GM18867 (cell line): ENCODE data around the gene SATL1.
"Not testable (repeated sequence)": the region's sequence is repeated elsewhere in the genome, so short reads cannot be mapped to it uniquely, and the experiment has no call there.

Source experiments
- ATAC-seq: cut with Tn5 transposase; IDR thresholded peaks from one replicate; pipeline ENCODE4 v1.9.1; 2021; ENCODE audit warnings: mild to moderate bottlenecking, moderate library complexity; ENCODE audit not compliant: unreplicated experiment

Gene SATL1, protein sequence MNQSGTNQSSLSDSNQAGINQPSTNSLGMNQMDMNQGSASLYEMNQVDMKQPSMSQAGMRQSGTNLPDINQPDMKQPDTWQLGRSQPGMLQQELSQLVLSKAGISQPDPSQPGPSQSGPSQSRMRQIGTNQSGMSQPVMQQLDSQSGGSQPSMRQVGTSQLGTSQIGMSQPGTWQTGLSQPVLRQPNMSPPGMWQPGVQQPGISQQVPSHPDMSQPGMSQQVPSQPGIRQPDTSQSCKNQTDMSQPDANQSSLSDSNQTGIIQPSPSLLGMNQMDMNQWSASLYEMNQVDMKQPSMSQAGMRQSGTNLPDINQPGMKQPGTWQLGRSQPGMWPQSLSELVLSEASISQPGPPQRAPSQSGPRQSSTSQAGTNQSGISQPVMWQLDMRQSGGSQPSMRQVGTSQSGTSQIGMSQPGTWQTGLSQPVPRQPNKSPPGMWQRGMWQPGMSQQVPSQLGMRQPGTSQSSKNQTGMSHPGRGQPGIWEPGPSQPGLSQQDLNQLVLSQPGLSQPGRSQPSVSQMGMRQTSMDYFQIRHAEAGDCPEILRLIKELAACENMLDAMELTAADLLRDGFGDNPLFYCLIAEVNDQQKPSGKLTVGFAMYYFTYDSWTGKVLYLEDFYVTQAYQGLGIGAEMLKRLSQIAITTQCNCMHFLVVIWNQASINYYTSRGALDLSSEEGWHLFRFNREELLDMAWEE

DNA sequence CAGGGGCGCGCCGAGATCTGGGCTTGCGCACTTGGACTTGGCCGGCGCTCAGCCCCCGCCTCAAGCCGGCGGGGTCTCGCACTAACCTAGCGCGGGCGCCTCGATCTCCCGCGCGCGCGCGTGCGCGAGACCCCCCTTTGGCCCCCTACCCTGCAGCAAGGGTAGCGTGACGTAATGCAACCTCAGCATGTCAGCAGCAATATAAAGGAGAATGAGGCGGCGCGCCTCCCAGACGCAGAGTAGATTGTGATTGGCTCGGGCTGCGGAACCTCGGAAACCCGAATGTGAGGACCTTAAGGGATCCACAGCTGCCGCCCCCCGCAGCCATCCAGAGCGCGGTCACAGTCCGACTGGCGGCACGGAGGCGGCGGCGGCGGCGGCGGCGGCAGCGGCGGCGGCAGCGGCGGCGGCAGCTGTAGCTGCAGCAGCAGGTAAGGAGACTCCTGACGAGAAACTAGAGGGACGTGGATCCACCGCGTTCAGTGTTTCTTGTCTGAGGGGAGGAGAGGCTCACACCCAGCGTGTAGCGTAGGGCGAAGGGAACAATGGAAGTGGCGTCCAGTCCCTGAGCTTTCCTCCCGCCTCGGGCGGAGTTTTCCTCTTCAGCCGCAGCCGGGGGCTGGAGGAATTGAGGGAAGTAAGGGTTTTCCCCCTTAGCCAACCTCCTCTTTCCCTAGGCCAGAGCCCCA, at the start of gene SATL1, which contains the start of gene ZNF711:
SATL1 (minus strand) TSS at position 19 of the 689 bp plus-strand sequence. CDS start 134,811 bp downstream, outside the sequence.
ZNF711 (plus strand) TSS at position 231 of the 689 bp plus-strand sequence. CDS start 3,582 bp downstream, outside the sequence.
- peak; percentile 58 for ATAC-seq

DNA sequence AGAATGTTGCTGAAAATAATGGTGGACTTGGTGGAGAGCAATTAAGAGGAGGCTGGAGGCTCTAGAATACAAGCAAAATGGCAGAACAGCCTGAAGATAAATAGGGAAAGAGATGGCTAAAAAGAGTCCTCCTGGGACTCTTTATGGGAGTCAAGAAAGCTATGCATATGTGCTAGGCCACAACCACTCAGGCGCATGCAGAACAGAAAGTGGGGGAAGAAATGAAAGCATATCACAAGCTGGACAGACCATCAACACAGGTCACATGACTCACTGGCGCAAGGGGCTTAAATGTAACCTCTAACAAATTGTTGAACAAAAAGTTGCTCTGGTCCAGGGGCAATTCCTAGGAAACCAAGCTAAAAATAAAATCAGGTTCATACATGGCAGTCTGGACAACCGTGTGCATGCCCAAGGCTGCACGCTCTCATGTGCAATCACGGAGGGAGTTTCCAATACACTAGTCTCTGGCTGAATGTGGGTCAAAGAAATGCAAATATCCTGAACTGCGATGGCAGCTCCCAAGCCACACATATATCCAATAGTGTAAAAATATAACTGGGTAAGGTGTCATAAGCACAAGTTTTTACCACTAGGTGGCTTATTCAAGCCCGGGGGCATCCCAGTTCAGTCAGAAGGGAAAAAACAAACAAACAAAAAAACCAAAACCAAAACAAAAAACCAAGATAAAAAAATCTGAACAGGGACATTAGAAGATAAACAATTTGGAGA, 45.6 kb upstream of the SATL1 start:
- no peak for ATAC-seq

DNA sequence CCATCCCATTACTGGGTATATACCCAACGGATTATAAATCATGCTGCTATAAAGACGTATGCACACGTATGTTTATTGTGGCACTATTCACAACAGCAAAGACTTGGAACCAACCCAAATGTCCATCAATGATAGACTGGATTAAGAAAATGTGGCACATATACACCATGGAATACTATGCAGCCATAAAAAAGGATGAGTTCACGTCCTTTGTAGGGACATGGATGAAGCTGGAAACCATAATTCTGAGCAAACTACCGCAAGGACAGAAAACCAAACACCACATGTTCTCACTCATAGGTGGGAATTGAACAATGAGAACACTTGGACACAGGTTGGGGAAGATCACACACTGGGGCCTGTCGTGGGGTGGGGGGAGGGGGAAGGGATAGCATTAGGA, 41.7 kb upstream of the SATL1 start:
- not testable (repeated sequence) for ATAC-seq

DNA sequence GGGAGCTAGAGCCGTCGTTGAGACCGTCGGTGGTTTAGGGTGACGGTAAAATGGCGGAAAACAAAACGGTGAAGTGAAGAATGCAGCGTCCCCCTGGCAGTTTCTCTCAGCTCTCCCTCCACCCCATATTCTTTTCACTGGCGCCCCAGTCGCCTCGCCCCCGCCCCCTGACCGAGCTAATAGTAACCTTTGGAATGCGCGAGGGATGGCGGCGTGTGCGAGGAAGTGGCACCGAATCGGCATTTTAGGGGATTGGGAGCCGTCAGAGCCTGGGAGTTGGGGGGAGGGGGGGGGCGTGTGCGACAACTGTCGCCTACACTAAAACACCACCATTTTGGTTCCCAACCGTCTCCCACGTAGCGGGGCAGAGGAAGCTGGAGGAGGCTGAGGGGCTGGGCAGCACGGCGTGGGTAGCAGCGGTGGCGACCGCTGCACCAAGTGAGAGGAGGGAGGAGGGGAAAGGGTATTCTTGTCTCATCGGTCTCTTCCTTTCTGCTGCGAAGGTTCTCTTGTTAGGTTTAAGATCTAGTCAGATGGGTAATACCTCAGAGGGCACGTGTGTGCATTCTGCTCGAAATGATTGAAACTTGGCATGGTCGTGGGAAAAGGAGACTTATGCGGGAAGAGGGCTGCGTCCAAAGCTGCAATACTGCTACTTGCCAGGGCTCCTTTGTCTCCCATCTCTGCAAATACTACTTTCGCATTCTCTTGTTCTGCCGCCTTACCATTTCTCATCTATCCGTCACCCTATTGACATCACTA, 1.1 kb upstream of the SATL1 start:
- ATAC-seq, result peak; percentile 53

DNA sequence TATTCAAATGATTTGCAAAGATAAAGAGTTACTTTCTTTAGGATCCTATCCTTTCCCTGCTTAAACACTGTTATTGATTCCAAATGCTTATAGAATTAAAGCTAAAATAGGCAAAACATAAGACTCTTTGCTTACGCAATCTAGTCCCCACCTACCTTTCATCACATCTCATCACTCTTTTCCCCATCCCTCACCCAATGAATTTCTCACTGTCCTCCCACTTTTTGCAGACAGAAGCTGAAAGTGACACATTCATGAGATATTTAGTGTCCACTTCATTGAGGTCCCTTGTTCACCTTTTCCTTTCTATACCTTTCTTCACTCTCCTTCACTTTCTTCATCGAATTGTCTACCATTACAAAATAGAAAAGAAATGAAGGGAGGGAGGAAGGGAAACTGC, 424 bp downstream of the SATL1 start:
- ATAC-seq, result no peak

DNA sequence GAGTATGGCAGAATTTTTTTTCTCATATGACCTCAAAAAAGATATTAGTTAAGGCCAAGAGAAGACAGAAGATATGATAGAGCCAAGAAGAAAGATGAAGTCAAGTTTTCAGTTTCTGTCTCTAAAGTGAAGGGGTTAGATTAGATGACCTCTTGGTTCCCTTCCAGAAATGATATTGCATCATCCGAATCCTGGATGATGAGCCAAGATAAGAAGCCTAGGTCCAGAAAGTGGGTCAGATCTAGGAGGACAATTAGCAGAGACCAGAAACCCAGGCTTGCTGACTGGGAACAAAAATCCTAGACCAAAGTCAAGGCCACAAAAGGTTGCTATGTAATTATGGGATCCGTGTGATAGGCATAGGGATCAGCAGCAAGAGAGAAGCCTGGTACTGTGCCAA, 20.2 kb downstream of the SATL1 start:
- no peak for ATAC-seq

DNA sequence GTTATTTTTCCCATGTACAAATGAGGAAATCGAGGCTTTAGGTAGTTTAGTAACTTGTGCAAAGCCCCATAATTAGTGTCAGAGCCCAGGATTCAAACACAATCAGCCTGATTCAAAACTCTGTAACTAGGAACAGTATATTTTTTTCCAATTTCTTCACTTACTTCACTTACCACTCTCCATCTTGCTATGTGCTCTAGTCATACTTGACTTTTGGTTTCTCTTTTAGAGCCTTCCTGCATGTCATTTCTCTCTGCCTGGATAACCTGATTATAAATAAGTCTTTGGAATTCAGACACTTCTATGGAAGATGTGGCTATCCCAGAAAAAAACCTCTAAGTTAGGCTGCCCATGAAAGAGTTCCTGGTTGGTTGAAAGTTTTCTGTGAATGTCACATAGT, 22.2 kb downstream of the SATL1 start:
- peak; percentile 68 for ATAC-seq

DNA sequence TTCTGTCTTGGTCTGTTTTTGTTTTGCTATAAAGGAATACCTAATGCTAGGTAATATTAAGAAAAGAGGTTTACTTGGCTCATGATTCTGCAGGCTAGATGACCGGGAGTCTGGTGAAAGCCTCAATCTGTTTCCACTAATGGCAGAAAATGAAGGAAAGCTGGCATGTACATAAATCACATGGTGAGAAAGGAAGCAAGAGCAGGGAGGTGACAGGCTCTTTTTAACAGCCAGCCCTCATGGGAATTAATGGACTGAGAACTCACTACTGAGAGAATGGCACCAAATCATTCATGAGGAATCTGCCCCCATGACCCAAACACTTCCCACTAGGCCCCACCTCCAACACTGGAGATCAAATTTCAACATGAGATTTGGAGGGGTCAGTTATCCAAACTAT, 27.6 kb downstream of the SATL1 start:
- ATAC-seq, result no peak

DNA sequence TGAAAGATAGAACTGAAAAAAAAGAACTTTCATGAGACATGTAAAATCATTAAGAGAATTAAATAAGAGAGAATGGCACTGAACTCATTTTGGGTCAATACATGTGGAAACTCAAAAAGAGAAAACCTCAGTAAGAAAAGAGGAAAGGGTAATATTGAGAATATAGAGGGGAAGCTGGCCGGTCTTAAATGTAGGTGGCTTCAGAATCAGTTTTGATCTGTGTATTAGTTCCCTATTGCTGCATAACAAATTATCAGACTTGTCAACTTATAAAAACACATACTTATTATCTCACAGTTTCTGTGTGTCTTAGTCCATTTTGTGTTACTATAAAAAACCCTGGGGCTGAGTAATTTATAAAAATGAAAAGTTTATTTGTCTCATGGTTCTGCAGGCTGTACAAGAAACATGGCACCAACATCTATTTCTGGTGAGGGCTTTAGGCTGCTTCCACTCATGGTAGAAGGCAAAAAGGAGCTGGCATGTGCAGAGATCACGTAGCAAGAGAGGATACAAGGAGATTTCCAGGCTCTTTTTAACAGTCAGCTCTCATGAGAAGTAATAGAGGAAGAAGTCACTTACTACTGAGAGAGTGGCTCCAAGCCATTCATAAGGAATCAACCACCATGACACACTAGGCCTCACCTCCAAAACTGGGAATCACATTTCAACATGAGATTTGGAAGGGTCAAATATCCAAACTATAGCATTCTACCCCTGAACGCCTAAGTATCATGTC, 29.6 kb downstream of the SATL1 start:
- ATAC-seq, result no peak

DNA sequence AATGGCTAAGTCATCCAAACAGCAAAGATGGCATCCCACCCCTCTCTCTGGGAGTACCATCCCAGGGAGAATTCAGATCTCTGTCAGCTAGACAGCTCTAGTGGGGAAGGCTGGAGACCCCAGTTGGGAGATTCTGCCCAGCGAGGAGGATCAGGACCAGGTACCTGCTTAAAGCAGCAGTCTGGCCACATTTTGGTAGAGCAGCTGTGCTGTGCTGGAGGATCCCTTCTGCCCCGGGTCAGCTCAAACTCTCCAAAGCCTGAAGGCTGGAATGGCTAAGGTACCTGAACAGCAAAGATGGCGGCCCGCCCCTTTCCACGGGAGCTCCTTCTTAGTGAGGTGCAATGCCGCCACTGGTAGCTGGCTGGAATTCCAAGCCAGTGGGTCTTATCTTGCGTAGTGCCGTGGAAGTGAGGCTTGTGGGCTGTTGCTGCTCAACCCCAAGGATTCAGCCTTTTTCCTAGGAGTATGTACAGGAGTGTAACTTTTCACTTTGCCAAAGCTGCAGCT, 40.1 kb downstream of the SATL1 start:
- ATAC-seq, result no peak

DNA sequence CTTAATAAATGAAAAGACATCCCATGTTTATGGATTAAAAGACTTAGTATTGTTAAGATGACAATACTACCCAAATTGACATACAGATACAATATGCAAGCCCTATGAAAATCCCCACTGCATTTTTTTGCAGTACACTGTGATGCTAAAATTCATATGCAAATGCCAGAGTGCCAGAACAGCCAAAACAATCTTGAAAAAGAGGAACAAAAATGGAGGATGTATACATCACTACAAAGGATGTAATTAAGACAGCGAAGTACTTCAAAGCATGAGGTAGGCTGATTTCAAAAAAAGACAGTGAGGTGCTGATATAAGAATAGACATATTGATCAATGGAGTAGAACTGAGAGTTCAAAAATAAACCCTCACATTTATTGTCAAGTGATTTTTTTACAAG, 47.3 kb downstream of the SATL1 start:
- ATAC-seq, result no peak

DNA sequence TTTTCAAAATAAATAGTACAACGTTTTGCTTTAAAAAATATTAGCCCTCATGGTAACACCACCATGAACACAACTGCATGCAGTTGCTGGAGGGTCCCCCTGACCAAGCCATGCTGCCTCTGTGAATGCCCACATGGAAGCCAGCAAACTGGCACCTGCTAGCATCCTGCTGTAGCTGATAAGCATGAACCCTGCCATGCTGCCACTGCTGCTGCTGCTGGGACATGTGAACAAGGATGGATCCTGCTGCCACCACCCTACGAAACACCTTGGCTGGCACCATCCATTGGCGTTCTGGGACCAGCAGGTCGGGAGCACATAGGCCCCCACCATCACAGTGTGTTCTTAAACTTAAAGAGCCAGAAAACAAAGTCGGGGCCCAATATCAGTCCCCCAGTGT, 83.9 kb downstream of the SATL1 start:
- no peak for ATAC-seq

DNA sequence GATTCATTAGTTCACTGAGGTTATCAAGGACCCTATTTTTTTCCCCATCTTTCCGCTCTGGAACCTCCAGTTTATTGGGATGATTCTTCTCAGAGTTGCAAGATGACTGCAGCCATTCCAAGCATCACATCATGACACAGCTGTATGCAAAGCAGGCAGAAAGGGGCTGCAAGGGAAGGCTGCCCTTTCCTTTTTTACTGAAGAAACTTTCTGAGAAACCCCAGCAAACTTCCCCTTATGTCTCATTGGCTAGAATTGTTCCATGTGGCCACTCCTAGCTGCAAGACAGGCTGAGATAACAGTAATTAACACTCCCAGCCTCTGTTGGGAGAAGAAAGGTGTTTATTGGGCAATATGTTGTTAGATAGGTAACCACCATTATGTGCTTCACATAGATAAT, 102.6 kb downstream of the SATL1 start:
- ATAC-seq, result no peak

DNA sequence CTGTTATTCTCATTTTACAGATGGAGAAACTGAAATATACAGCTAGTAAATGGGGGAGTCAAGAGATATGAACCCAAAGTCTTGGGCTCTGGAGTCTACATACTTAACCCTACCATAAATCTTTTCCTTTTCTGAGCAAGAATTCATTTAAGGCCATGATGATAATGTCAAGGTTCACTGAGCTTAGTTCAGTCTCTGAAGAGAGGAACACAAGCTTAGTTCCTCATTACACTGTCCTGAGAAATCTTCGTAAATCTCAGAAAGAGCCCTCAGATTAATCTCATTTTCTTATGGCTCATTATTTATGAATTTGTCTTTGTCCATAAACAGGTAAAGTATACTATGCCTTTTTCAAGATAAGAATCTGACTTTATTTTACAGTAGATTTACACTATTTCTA, 104.2 kb downstream of the SATL1 start:
- ATAC-seq, result no peak

DNA sequence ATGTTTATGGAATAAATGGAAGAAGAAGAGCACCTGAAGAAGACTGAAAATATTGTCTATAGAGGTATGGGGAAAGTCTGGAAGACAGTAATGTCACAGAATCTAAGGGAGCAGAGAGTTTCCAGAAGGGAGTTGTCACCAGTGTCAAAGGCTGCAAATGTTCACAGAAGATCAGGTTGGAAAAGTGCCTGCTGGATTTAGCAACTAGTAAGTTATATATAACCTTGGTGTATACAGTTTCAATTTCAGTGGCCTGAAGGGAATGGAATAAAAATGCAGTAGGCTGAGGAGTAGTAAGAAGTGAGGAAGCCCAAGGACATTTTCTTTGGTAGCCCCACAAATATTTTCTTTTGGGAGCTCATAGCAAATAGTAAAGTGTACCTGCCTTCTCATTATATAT, 107.2 kb downstream of the SATL1 start:
- ATAC-seq, result no peak

DNA sequence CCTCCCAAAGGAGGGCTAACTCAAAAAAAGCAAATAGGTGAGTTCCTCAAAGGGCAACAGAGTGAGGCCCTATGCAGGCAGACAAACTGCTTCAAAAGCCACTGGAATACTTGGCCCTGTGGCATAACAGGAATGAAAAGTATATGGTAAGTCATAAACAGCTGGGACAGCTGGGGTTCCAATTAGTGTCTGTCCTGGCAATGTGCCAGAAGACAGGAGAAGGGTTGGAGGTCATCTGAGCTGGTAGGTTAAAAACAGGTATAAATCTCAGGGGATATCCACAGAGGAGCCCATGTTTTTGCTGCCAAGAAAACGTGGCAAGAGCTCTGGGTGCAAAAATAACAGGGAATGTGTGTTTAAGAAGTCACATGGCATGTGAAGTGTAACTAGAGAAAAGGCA, 128.3 kb downstream of the SATL1 start:
- no peak for ATAC-seq

DNA sequence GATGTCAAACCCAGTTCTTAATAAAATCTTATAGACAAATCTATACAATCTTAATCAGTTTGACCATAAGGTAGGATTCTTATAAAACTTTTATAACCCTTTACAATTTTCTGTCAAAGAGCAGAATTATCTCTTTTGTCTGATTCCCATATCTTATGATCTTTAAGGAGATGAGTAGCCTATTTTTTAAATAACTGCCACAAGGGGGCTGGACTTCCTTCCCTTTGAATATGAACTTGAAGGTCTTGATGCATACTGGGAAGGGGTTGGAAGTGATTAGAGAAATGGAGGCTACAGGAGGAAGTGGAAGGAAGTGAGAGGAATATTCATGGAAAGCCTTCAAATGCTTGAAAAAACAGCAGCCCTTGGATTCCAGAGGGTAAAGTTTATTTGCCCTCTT, 128.8 kb downstream of the SATL1 start:
- no peak for ATAC-seq

DNA sequence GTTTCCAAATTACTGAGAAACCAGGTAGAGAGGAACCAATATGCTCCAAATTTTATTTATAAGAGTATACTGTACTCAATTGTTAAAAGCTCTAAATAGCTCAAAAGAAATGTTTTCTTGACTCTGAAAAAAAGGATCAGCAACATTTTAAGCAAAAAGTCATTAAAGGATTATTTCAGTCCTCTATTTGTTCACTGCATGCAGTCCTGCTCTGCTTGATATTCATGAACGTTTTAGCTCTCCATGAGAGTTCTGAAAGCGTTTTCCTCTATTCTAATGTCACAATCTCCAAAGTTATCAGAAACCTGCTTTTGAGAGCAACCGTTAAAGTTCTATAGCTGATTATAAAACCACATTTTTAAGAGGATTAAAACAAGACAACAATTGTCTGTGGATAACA, 129.4 kb downstream of the SATL1 start:
- no peak for ATAC-seq

DNA sequence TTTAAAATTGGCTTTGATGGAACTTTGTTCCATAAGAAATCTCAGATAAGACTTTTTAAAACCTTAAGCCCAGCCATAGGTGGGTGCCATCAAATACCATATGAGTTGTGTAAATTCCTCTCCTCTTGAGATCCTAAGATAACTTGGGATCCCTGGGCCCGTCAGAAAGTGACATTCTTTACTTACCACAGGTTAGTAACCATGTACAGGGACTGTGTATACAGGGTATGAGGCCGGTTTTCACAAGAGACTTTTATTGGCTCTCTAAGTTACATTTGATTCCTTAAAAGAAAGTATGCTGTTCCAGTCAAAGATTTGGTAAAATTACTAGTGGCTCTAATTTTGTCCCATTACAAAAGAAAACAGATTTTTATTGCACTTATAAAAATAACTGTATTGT, 129.8 kb downstream of the SATL1 start:
- ATAC-seq, result no peak
